DND-41 (cell line): ENCODE results near the gene NINL.

Experiments used
- CTCF ChIP-seq: IDR thresholded peaks from 2 replicates; pipeline ENCODE4 v1.5.1; 2012; ENCODE audit warnings: borderline replicate concordance, low read length, moderate library complexity, mild to moderate bottlenecking; ENCODE audit not compliant: poor library complexity, severe bottlenecking; ENCODE audit errors: extremely low read depth
- EZH2 ChIP-seq: IDR thresholded peaks from 3 replicates; pipeline ENCODE4 v1.6.1; 2012; ENCODE audit warnings: borderline replicate concordance, low read depth, mild to moderate bottlenecking, moderate library complexity, low read length, inconsistent platforms; ENCODE audit not compliant: severe bottlenecking

- TF ChIP-seq CTCF (no peak), EZH2 (no peak)
Observed at GRCh38 chr20:25424536-25424935, 160.8 kb downstream of the NINL start.
